Measurements from ENCODE around the gene RNH1.

RNH1 gene

DNA sequence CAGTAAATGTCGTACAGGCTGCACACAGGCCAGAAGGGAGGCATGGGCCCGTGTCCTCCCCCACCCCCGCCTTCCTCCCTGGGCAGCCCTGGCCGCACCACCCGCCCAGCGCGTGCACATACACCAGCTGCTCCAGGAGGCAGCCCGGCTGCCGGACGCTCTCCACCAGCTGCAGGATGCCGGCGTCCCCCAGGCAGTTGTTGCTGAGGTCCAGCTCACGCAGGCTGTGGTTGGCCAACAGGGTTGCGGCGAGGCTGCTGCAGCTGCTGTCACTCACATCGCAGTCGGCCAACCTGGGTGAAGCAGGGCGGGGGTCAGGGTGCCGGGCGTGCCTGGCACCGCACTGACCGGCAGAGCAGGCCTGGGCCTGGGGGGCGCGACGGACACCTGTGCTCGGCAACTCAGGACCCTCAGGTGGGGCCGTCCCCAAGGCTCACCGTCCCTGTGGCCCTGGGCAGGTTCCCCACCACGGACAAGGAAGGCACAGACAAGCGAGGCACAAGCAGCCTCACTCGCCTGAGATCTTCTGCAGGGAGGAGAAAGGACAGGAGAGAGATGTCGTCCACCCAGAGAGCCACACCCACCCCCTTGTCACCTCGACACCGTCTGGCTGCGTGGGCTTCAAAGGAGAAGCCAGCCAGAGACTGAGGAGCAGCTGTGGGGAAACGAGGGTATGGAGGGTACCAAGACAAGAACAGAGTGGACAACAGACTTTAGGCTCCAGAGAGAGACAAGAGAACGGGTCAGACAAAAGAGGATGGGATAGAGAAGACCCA, 12.1 kb downstream of the RNH1 start:
- no peak overlapping the region for H3K4me3 ChIP-seq (ENCODE audit: low read depth, low read length)
- in situ Hi-C loops (cut with HindIII; ENCODE audit: low sequenced_read_pairs) = no loop called here
- no peak for DNase-seq (ENCODE audit: low read depth)
- TF ChIP-seq, protein P1, sequence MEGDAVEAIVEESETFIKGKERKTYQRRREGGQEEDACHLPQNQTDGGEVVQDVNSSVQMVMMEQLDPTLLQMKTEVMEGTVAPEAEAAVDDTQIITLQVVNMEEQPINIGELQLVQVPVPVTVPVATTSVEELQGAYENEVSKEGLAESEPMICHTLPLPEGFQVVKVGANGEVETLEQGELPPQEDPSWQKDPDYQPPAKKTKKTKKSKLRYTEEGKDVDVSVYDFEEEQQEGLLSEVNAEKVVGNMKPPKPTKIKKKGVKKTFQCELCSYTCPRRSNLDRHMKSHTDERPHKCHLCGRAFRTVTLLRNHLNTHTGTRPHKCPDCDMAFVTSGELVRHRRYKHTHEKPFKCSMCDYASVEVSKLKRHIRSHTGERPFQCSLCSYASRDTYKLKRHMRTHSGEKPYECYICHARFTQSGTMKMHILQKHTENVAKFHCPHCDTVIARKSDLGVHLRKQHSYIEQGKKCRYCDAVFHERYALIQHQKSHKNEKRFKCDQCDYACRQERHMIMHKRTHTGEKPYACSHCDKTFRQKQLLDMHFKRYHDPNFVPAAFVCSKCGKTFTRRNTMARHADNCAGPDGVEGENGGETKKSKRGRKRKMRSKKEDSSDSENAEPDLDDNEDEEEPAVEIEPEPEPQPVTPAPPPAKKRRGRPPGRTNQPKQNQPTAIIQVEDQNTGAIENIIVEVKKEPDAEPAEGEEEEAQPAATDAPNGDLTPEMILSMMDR (IDR thresholded peaks at IDR 0.05; ENCODE audit: low read depth, low read length, missing control alignments) = no peak

- H3K4me3 ChIP-seq (ENCODE audit: low read depth, low read length) = no peak overlapping the region
- TF ChIP-seq, protein P1 (IDR thresholded peaks at IDR 0.05; ENCODE audit: low read depth, low read length, missing control alignments) = no peak
- DNase-seq (ENCODE audit: low read depth) = no peak
- in situ Hi-C loops (cut with HindIII; ENCODE audit: low sequenced_read_pairs) = no loop called here
Observed at GRCh38 chr11:492427-493226, 14.4 kb downstream of the RNH1 start.

GRCh38 chr11:491358-491757, 15.7 kb downstream of the RNH1 start:
- no peak for DNase-seq (ENCODE audit: low read depth)
- in situ Hi-C loops (cut with HindIII; ENCODE audit: low sequenced_read_pairs) = no loop called here
- H3K4me3 ChIP-seq (ENCODE audit: low read depth, low read length) = no peak overlapping the region
- TF ChIP-seq, protein P1 (IDR thresholded peaks at IDR 0.05; ENCODE audit: low read depth, low read length, missing control alignments) = no peak

- H3K4me3 ChIP-seq (ENCODE audit: low read depth, low read length) = no peak overlapping the region
- TF ChIP-seq, protein P1 (IDR thresholded peaks at IDR 0.05; ENCODE audit: low read depth, low read length, missing control alignments) = no peak
- in situ Hi-C loops (cut with HindIII; ENCODE audit: low sequenced_read_pairs) = no loop called here
- DNase-seq (ENCODE audit: low read depth) = no peak
Observed at GRCh38 chr11:490930-491260, 16.1 kb downstream of the RNH1 start.

DNA sequence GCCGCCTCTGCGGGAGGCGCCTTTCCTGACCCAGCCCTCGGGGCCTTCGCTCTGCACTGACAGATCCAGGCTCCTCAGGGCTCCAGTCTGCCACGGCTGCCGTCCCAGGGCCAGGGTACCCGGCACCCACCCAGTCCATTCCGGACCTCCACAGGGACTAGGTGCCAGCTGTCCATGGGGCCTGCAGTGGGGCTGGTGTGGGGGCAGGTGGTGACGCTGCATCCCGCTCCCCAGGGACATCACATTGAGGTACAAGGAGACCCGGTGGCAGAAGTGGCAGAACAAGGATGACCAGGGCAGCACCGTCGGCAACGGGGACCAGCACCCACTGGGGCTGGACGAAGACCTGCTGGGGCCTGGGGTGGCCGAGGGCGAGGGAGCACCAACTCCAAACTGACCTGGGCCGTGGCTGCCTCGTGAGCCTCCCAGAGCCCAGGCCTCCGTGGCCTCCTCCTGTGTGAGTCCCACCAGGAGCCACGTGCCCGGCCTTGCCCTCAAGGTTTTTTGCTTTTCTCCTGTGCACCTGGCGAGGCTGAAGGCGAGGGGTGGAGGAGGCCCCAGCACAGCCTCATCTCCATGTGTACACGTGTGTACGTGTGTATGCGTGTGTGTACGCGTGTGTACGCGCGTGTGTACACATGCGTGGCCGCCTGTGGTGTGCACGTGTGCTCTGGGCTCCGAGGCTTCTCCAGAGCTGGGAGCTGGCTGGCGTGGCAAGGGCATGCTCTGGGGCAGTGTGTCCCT, 16.7 kb downstream of the RNH1 start:
- in situ Hi-C loops (cut with HindIII; ENCODE audit: low sequenced_read_pairs) = no loop called here
- no peak for DNase-seq (ENCODE audit: low read depth)
- no peak overlapping the region for H3K4me3 ChIP-seq (ENCODE audit: low read depth, low read length)
- TF ChIP-seq, protein P1 (IDR thresholded peaks at IDR 0.05; ENCODE audit: low read depth, low read length, missing control alignments) = no peak

GRCh38 chr11:489610-490185, 17.3 kb downstream of the RNH1 start:
- in situ Hi-C loops (cut with HindIII; ENCODE audit: low sequenced_read_pairs) = no loop called here
- no peak overlapping the region for H3K4me3 ChIP-seq (ENCODE audit: low read depth, low read length)
- TF ChIP-seq, protein P1 (IDR thresholded peaks at IDR 0.05; ENCODE audit: low read depth, low read length, missing control alignments) = no peak
- no peak for DNase-seq (ENCODE audit: low read depth)
